GM18517 (cell line): ENCODE results near the gene SMYD3.
"Not testable (repeated sequence)": the region's sequence is repeated elsewhere in the genome, so short reads cannot be mapped to it uniquely, and the experiment has no call there.

Experiments
- ATAC-seq: cut with Tn5 transposase; IDR thresholded peaks from one replicate; pipeline ENCODE4 v1.9.1; 2021; ENCODE audit warnings: mild to moderate bottlenecking, moderate library complexity; ENCODE audit not compliant: unreplicated experiment

The SMYD3 gene

DNA sequence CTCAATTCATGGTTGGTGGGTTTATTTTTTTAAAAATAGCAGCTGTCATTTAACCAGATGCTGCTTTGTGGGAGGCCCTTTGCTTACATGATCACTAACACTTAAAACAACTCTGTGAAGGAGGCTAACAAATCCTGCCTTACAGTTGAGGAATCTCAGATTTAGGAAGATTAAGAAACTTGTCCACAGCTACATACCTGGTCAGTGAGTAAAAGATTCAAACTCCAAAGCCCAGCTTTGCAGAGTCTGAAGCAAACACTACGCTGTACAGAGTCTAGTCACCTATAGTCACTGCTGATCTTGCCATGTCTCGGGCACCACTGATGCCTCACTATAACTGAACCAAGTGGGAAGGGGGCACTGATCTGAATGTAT lies 535.4 kb downstream of the SMYD3 start:
- ATAC-seq: no peak

GRCh38 chr1:245971076-245971710 lies 535.9 kb downstream of the SMYD3 start:
- not testable (repeated sequence) for ATAC-seq

DNA sequence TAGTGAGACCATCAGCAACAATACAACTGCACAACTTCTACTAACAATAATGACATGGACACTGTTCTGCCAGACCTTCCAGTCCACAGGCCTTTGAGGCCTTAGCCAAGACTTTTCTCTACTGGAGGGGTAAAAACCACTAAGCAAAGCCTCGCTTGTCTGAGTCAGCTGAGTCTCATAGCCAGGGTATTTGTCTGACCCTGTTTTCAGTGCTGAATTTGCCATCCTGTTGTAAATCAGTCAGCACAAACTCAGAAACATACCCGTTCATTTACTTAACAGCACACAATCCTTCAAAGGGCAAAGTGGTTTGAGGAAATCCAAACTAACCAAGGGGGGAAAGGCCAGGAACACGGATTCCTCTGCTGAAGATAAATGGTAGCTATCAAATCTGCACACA lies 537.8 kb downstream of the SMYD3 start:
- ATAC-seq: no peak

DNA sequence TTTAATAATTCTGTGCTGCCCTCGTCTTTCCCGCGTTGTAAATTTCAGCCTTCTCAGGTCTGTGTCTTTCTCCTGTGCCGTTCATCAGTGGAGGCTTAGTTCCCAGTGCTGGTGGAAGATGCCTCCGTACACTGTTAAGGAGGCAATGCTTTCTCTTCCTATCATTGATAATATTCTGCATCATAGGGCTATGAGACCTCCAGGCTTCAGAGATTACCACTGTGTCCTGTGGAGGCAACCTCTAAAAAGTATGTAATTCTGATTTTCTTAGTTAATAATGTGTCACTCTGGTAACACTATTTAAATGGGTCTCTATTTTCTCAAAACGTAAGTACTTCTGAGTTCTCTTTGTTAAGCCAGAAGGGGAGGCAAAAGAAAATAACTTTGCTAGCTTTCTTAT lies 538.3 kb downstream of the SMYD3 start:
- no peak for ATAC-seq

GRCh38 chr1:245965398-245965797 lies 541.7 kb downstream of the SMYD3 start:
- ATAC-seq: no peak

DNA sequence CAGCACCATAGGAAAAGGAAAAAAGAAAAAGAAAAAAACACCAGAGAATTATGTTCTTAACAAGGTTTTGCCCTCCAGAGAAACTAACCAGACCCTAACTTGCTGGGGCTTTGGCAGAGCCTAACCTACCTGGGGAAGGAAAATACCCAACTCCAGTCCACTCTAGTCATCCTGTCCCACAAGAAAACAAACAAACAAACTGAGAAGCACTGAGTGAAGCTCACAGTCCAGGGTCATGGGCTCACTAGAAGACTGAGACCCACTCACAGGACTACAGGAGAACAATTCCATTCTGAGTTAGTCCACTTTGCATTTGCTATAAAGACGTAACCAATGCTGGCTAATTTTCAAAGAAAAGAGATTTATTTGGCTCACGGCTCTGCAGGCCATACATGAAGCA lies 543.4 kb downstream of the SMYD3 start:
- ATAC-seq: no peak

- no peak for ATAC-seq
Observed at GRCh38 chr1:245962453-245962852, 544.6 kb downstream of the SMYD3 start.

GRCh38 chr1:245961137-245961540 lies 545.9 kb downstream of the SMYD3 start:
- ATAC-seq: no peak

DNA sequence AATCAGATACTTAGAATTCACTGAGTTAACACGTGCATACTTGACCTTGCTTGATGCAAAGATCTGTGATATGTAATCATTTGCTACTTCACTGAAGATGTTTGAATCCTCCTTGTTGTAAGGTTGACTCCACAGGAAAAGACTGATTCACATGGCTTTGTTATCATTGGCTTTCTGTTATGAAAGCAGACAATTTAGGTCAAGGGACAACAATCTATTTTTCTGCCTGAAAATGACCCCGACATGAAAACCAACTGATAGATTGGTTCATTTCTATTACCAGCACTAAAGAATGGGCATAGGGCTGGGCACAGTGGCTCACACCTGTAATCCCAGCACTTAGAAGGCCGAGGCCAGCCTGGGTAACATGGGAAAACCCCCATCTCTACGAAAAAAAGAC lies 546.9 kb downstream of the SMYD3 start:
- ATAC-seq: no peak

GRCh38 chr1:245958016-245958415 lies 549.1 kb downstream of the SMYD3 start:
- ATAC-seq: no peak

GRCh38 chr1:245957427-245957826 lies 549.7 kb downstream of the SMYD3 start:
- no peak for ATAC-seq

DNA sequence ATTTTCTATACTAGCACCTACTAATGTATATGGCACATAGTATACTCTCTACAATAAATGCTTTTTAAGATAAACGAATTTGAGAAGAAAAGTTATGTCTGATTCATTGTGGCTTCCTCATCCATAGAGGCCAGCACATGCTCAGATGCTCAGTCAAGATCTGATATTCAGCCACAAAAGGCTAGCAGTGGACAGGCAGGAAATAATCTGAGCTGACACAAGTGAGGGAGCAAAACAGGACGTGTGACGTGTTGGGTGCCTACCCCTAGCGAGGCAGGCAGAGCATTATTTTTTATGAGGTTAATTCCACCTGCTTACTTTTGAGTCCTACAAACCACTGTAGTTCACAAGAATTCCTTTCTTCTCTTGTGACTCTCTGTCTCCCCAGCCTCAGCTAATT lies 550.9 kb downstream of the SMYD3 start:
- ATAC-seq: no peak

- ATAC-seq: peak; percentile 49
Observed at GRCh38 chr1:245953876-245954660, 553.0 kb downstream of the SMYD3 start.

GRCh38 chr1:245952383-245953026 lies 554.6 kb downstream of the SMYD3 start:
- ATAC-seq: no peak

- ATAC-seq: no peak
Observed at GRCh38 chr1:245948786-245949185, 558.3 kb downstream of the SMYD3 start.

- no peak for ATAC-seq
Observed at GRCh38 chr1:245946905-245947304, 560.2 kb downstream of the SMYD3 start.

- ATAC-seq: not testable (repeated sequence)
Observed at GRCh38 chr1:245945136-245945535, 561.9 kb downstream of the SMYD3 start.

DNA sequence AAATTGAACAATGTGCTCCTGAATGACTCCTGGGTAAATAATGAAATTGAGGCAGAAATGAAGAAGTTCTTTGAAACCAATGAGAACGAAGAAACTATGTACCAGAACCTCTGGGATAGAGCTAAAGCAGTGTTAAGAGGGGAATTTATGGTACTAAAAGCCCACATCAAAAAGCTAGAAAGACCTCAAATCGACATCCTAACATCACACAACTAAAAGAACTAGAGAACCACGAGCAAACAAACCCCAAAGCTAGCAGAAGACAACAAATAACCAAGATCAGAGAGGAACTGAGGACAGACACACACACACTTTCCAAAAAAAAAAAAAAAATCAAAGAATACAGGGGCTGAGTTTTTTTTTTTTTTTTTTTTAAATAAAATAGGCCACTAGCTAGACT lies 564.2 kb downstream of the SMYD3 start:
- ATAC-seq: no peak

DNA sequence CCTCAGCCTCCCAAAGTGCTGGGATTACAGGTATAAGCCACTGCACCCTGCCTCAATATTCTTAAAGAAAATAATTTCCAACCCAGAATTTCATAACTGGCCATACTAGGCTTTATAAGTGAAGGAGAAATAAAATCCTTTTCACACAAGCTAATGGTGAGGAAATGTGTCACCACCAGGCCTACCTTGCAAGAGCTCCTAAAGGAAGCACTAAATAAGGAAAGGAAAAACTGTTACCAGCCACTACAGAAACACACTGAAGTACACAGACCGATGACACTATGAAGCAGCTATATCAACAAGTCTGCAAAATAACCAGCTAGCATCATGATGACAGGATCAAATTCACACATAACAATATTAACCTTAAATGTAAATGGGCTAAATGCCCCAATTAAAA lies 565.3 kb downstream of the SMYD3 start:
- not testable (repeated sequence) for ATAC-seq

GRCh38 chr1:245939756-245940345 lies 567.2 kb downstream of the SMYD3 start:
- no peak for ATAC-seq

DNA sequence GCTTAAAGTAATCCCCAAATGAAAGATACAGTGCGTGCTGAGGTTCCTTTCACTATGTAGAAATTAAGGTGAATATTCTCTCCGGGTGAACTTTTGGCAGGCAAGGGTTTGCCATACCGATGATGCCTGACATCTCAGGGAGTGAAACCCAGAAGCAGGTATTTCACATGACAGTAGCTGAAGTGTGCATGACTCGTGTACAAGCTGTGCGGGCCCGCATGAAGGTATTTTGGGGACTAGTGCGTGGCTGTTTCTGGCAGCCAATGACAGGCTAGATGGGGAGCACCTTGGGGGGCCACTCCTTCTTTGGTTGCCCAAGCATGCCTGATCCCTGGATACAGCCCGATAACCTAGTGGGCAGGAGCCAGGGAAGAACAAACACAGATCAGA lies 569.0 kb downstream of the SMYD3 start:
- ATAC-seq: no peak
